RPMI8226 (cell line): ENCODE results near the gene GMPR.
"Not testable (repeated sequence)": the region's sequence is repeated elsewhere in the genome, so short reads cannot be mapped to it uniquely, and the experiment has no call there.

Source experiments
- DNase-seq: peaks from one replicate; pipeline ENCODE4 v3.0.0-alpha.2; 2015

Gene GMPR

GRCh38 chr6:16238057-16238962 is at the start of gene GMPR:
Gene GMPR, plus strand, starts transcription at chr6:16238587. Its CDS starts 107 bp downstream, at chr6:16238694.
- DNase-seq: peak; percentile 68

- DNase-seq: no peak
Observed at GRCh38 chr6:16190214-16190613, 48.2 kb upstream of the GMPR start.

- DNase-seq: no peak
Observed at GRCh38 chr6:16196260-16196983, 42.0 kb upstream of the GMPR start.

GRCh38 chr6:16196984-16197546 is 41.3 kb upstream of the GMPR start:
- no peak for DNase-seq

- no peak for DNase-seq
Observed at GRCh38 chr6:16198061-16198705, 40.2 kb upstream of the GMPR start.

- no peak for DNase-seq
Observed at GRCh38 chr6:16199804-16200203, 38.6 kb upstream of the GMPR start.

GRCh38 chr6:16200321-16200883 is 38.0 kb upstream of the GMPR start:
- no peak for DNase-seq

- no peak for DNase-seq
Observed at GRCh38 chr6:16201706-16202105, 36.7 kb upstream of the GMPR start.

- DNase-seq: no peak
Observed at GRCh38 chr6:16204653-16205376, 33.6 kb upstream of the GMPR start.

GRCh38 chr6:16205377-16206144 is 32.8 kb upstream of the GMPR start:
- peak; percentile 20 for DNase-seq

- DNase-seq: peak; percentile 67
Observed at GRCh38 chr6:16206595-16207037, 31.8 kb upstream of the GMPR start.

GRCh38 chr6:16208989-16209388 is 29.4 kb upstream of the GMPR start:
- DNase-seq: no peak

GRCh38 chr6:16209539-16209938 is 28.8 kb upstream of the GMPR start:
- no peak for DNase-seq

- no peak for DNase-seq
Observed at GRCh38 chr6:16212276-16212675, 26.1 kb upstream of the GMPR start.

- no peak for DNase-seq
Observed at GRCh38 chr6:16216501-16217155, 21.8 kb upstream of the GMPR start.

- DNase-seq: no peak
Observed at GRCh38 chr6:16217156-16217721, 21.1 kb upstream of the GMPR start.

- no peak for DNase-seq
Observed at GRCh38 chr6:16222826-16223225, 15.6 kb upstream of the GMPR start.

- no peak for DNase-seq
Observed at GRCh38 chr6:16223362-16223761, 15.0 kb upstream of the GMPR start.

- DNase-seq: no peak
Observed at GRCh38 chr6:16224409-16224808, 14.0 kb upstream of the GMPR start.

GRCh38 chr6:16225062-16225731 is 13.2 kb upstream of the GMPR start:
- DNase-seq: not testable (repeated sequence)
